Stimulated activated naive B cell treated with anti-CD40 and anti-IgM and Interleukin-4, amounts not matched to agents 10 μg/mL and 1 μg/mL and 100 μg/mL, for 72 hours (primary cell): ENCODE measurements around the gene C19orf33.
A peak's percentile ranks its signal among the peaks of the same experiment; 100 is the strongest.
"Not testable (repeated sequence)": the region's sequence is repeated elsewhere in the genome, so short reads cannot be mapped to it uniquely, and the experiment has no call there.

Experiments
- ATAC-seq, 2 donors: fragments of 150-1000 bp; cut with Tn5 transposase; replicated peaks; 2 replicates each; pipeline ENCODE4 v1.10.0; 2021; ENCODE audit warnings: moderate library complexity in 1 of 2
- DNase-seq: peaks from one replicate; pipeline ENCODE4 v3.0.0; 2021
- H3K27ac Mint-ChIP-seq: one replicate; pipeline ENCODE4 v1.8.0; 2022; ENCODE audit warnings: mild to moderate bottlenecking, mixed read lengths
- H3K27me3 Mint-ChIP-seq, 2 donors: one replicate each; pipeline ENCODE4 v1.8.0; 2022; ENCODE audit warnings: mixed read lengths in 2 of 2
- H3K36me3 Mint-ChIP-seq, 2 donors: one replicate each; pipeline ENCODE4 v1.8.0; 2022; ENCODE audit warnings: mixed read lengths in 2 of 2, mild to moderate bottlenecking in 1 of 2
- H3K4me1 Mint-ChIP-seq, 2 donors: one replicate each; pipeline ENCODE4 v1.8.0; 2022; ENCODE audit warnings: mixed read lengths in 2 of 2, mild to moderate bottlenecking in 1 of 2
- H3K4me3 Mint-ChIP-seq, 2 donors: one replicate each; pipeline ENCODE4 v1.8.0; 2022; ENCODE audit warnings: mild to moderate bottlenecking in 2 of 2, mixed read lengths in 2 of 2, moderate library complexity in 1 of 2
- H3K9me3 Mint-ChIP-seq, 2 donors: one replicate each; pipeline ENCODE4 v1.8.0; 2022; ENCODE audit warnings: mixed read lengths in 2 of 2, mild to moderate bottlenecking in 1 of 2

The C19orf33 gene

GRCh38 chr19:38303517-38304351 lies at the start of gene C19orf33:
C19orf33 (plus strand) TSS chr19:38304251; CDS start chr19:38304262, 11 bp downstream.
- DNase-seq, result no peak
- peak in 1 of 2 donors; percentile 14 for ATAC-seq
- H3K9me3 Mint-ChIP-seq, result peaks cover 0 to 2% of the 10 kb centered on the region in 2 donors
- H3K36me3 Mint-ChIP-seq, result peaks cover 33 to 34% of the 10 kb centered on the region in 2 donors
- no peaks in the 10 kb centered on the region for H3K27me3 Mint-ChIP-seq
- H3K4me3 Mint-ChIP-seq, result no peak within 1 kb of the TSS
- peaks cover 7 to 15% of the 10 kb centered on the region in 2 donors for H3K4me1 Mint-ChIP-seq
- no peak within 1 kb of the TSS for H3K27ac Mint-ChIP-seq

- H3K4me1 Mint-ChIP-seq, result peaks cover 42 to 79% of the 10 kb centered on the region in 2 donors
- no peak for DNase-seq
- peaks cover 0 to 3% of the 10 kb centered on the region in 2 donors for H3K9me3 Mint-ChIP-seq
- H3K36me3 Mint-ChIP-seq, result peaks cover 51 to 58% of the 10 kb centered on the region in 2 donors
- peak overlapping the region; percentile 94 to 95 for H3K4me3 Mint-ChIP-seq
- ATAC-seq, result peak; percentile 16 to 31
- no peaks in the 10 kb centered on the region for H3K27me3 Mint-ChIP-seq
- peak overlapping the region; percentile 97 for H3K27ac Mint-ChIP-seq
Observed at GRCh38 chr19:38255383-38256014, 48.6 kb upstream of the C19orf33 start.

- not testable (repeated sequence) for H3K27me3 Mint-ChIP-seq, ATAC-seq
- peak overlapping the region; percentile 81 for H3K27ac Mint-ChIP-seq
Observed at GRCh38 chr19:38261942-38262341, 42.1 kb upstream of the C19orf33 start.

GRCh38 chr19:38262585-38263268 lies 41.3 kb upstream of the C19orf33 start:
- peak overlapping the region; percentile 47 to 69 for H3K4me3 Mint-ChIP-seq

More at GRCh38 chr19:38261942-38262341, 42.1 kb upstream of the C19orf33 start:
- H3K4me1 Mint-ChIP-seq, result peaks cover 37 to 50% of the 10 kb centered on the region in 2 donors
- not testable (repeated sequence) for H3K9me3 Mint-ChIP-seq, DNase-seq
- peak overlapping the region in 1 of 2 donors; percentile 25 for H3K4me3 Mint-ChIP-seq
- peaks cover 22 to 36% of the 10 kb centered on the region in 2 donors for H3K36me3 Mint-ChIP-seq

GRCh38 chr19:38263689-38264485 lies 40.2 kb upstream of the C19orf33 start:
- Mint-ChIP-seq H3K27me3 (no peaks in the 10 kb centered on the region), H3K4me1 (peaks cover 44 to 58% of the 10 kb centered on the region in 2 donors), H3K27ac (peak overlapping the region; percentile 99), H3K9me3 (no peaks in the 10 kb centered on the region), H3K36me3 (peaks cover 38 to 52% of the 10 kb centered on the region in 2 donors), H3K4me3 (peak overlapping the region; percentile 93 to 95)
- ATAC-seq (peak; percentile 83 to 84), DNase-seq (peak; percentile 93)

More at GRCh38 chr19:38262585-38263268, 41.3 kb upstream of the C19orf33 start:
- Mint-ChIP-seq H3K9me3 (no peaks in the 10 kb centered on the region), H3K27me3 (no peaks in the 10 kb centered on the region), H3K27ac (peak overlapping the region; percentile 99), H3K4me1 (peaks cover 41 to 53% of the 10 kb centered on the region in 2 donors), H3K36me3 (peaks cover 29 to 44% of the 10 kb centered on the region in 2 donors)
- ATAC-seq (no peak), DNase-seq (no peak)

GRCh38 chr19:38264486-38265212 lies 39.4 kb upstream of the C19orf33 start, which contains the start of gene SPINT2:
SPINT2 (plus strand) TSS chr19:38264573; CDS start chr19:38264893, 320 bp downstream.
- H3K4me3 Mint-ChIP-seq, result peak within 1 kb of the TSS; percentile 93 to 95
- peaks cover 39 to 51% of the 10 kb centered on the region in 2 donors for H3K36me3 Mint-ChIP-seq
- no peak for DNase-seq
- no peaks in the 10 kb centered on the region for H3K27me3 Mint-ChIP-seq
- peak within 1 kb of the TSS; percentile 99 for H3K27ac Mint-ChIP-seq
- H3K4me1 Mint-ChIP-seq, result peaks cover 41 to 59% of the 10 kb centered on the region in 2 donors
- ATAC-seq, result peak; percentile 45 to 47
- no peaks in the 10 kb centered on the region for H3K9me3 Mint-ChIP-seq

GRCh38 chr19:38265213-38265861 lies 38.7 kb upstream of the C19orf33 start:
- H3K27me3 Mint-ChIP-seq, result no peaks in the 10 kb centered on the region
- peak overlapping the region; percentile 93 to 95 for H3K4me3 Mint-ChIP-seq
- DNase-seq (no peak), ATAC-seq (no peak)
- H3K9me3 Mint-ChIP-seq, result no peaks in the 10 kb centered on the region
- peak overlapping the region; percentile 96 for H3K27ac Mint-ChIP-seq
- peaks cover 46 to 66% of the 10 kb centered on the region in 2 donors for H3K4me1 Mint-ChIP-seq
- peaks cover 46 to 58% of the 10 kb centered on the region in 2 donors for H3K36me3 Mint-ChIP-seq

GRCh38 chr19:38265921-38266429 lies 38.1 kb upstream of the C19orf33 start:
- Mint-ChIP-seq H3K27ac (peak overlapping the region; percentile 96), H3K9me3 (no peaks in the 10 kb centered on the region), H3K27me3 (no peaks in the 10 kb centered on the region), H3K4me3 (peak overlapping the region; percentile 93 to 95), H3K36me3 (peaks cover 51 to 64% of the 10 kb centered on the region in 2 donors), H3K4me1 (peaks cover 51 to 72% of the 10 kb centered on the region in 2 donors)
- DNase-seq, result no peak
- no peak for ATAC-seq

GRCh38 chr19:38266981-38267597 lies 37.0 kb upstream of the C19orf33 start:
- Mint-ChIP-seq H3K36me3 (peaks cover 52 to 70% of the 10 kb centered on the region in 2 donors), H3K27me3 (no peaks in the 10 kb centered on the region)

GRCh38 chr19:38267761-38268483 lies 36.1 kb upstream of the C19orf33 start:
- Mint-ChIP-seq H3K27ac (peak overlapping the region; percentile 68), H3K27me3 (no peaks in the 10 kb centered on the region), H3K4me3 (peak overlapping the region; percentile 93 to 95), H3K9me3 (no peaks in the 10 kb centered on the region), H3K36me3 (peaks cover 57 to 72% of the 10 kb centered on the region in 2 donors), H3K4me1 (peaks cover 56 to 85% of the 10 kb centered on the region in 2 donors)
- DNase-seq (no peak), ATAC-seq (no peak)

More at GRCh38 chr19:38266981-38267597, 37.0 kb upstream of the C19orf33 start:
- peaks cover 54 to 83% of the 10 kb centered on the region in 2 donors for H3K4me1 Mint-ChIP-seq
- H3K4me3 Mint-ChIP-seq, result peak overlapping the region; percentile 93 to 95
- ATAC-seq, result no peak
- no peak for DNase-seq
- H3K27ac Mint-ChIP-seq, result peak overlapping the region; percentile 76
- H3K9me3 Mint-ChIP-seq, result no peaks in the 10 kb centered on the region

GRCh38 chr19:38268539-38268938 lies 35.5 kb upstream of the C19orf33 start:
- Mint-ChIP-seq H3K4me1 (peaks cover 55 to 84% of the 10 kb centered on the region in 2 donors), H3K4me3 (peak overlapping the region; percentile 93 to 95), H3K9me3 (no peaks in the 10 kb centered on the region), H3K27ac (peak overlapping the region; percentile 67), H3K27me3 (no peaks in the 10 kb centered on the region), H3K36me3 (peaks cover 56 to 72% of the 10 kb centered on the region in 2 donors)
- DNase-seq (no peak), ATAC-seq (no peak)
